ENCODE data around the gene KIAA0586.
"Not testable (repeated sequence)": the region's sequence is repeated elsewhere in the genome, so short reads cannot be mapped to it uniquely, and the experiment has no call there.

KIAA0586 gene

GRCh38 chr14:58543253-58543652, 115.7 kb downstream of the KIAA0586 start:
- DNase-seq (ENCODE audit: low spot score) (no peak), FAIRE-seq (no peak)

DNA sequence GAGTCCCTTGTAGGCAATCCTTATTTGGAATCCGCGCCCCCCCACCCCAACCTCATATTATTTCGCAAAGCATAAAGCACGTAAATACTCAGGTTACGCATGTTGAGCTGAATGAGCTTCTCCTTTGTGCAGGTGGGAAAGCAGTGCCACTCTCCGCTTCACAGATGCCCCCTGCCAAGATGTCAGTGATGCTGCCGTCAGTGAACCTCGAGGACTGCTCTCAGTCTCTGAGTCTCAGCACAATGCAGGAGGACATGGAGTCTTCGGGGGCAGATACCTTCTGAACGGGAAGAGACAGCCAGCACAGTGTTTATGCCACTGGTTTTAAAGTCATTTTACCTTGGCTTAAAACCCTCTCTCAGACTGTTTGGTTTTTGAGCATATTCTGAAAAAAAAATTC, 120.1 kb downstream of the KIAA0586 start:
- DNase-seq (ENCODE audit: low spot score) = no peak
- FAIRE-seq = no peak

- FAIRE-seq = no peak
- DNase-seq (ENCODE audit: low spot score) = no peak
These were observed 121.7 kb downstream of the KIAA0586 start for GRCh38 chr14:58549105-58549757.

DNA sequence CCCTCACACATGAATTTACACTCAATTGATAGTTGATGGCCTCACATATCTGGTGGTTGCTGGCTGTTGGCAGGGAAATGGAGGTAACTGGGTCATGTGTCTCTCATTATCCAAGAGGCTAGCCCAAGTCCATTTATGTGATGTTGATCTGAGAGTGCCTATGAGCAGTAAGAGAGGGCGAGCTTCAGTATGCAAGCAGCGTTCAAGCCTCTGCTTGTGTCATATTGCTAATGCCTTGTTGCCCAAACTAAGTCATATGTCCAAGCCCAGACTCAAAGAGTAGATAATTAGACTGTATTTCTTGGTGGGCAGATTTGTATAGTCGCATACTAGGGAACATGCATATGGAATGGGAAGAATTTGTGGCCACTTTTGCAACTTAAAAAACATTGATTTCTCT, 126.4 kb downstream of the KIAA0586 start:
- FAIRE-seq = no peak
- DNase-seq (ENCODE audit: low spot score) = no peak

GRCh38 chr14:58555647-58556046, 128.1 kb downstream of the KIAA0586 start:
- FAIRE-seq = no peak
- no peak for DNase-seq (ENCODE audit: low spot score)

GRCh38 chr14:58557242-58557641, 129.7 kb downstream of the KIAA0586 start:
- no peak for FAIRE-seq

GRCh38 chr14:58560208-58560607, 132.7 kb downstream of the KIAA0586 start:
- DNase-seq (ENCODE audit: low spot score) (peak; percentile 6), FAIRE-seq (no peak)

More at GRCh38 chr14:58557242-58557641, 129.7 kb downstream of the KIAA0586 start:
- DNase-seq (ENCODE audit: low spot score) = no peak

- DNase-seq (ENCODE audit: low spot score) (no peak), FAIRE-seq (no peak)
These were observed 134.6 kb downstream of the KIAA0586 start for GRCh38 chr14:58562141-58562540.

DNA sequence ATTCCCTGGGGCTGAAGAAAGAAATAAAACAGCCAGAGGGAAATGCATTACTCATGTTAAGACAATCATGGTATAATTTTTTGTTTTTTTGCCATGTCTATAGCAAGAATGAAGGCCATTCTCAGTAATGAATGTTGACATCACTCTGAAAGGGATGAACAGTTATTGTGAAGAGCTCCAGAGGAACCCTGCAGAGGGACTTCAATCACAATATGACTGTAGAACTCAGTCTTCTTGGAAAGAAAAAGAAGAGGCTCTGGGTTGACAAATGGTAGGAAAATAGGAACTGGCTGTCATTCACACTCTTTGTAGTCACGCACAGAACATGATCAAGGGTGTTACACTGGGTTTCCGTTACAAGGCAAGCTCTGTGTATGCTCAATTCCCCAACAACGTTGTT, 136.5 kb downstream of the KIAA0586 start:
- DNase-seq (ENCODE audit: low spot score) (no peak), FAIRE-seq (no peak)

DNA sequence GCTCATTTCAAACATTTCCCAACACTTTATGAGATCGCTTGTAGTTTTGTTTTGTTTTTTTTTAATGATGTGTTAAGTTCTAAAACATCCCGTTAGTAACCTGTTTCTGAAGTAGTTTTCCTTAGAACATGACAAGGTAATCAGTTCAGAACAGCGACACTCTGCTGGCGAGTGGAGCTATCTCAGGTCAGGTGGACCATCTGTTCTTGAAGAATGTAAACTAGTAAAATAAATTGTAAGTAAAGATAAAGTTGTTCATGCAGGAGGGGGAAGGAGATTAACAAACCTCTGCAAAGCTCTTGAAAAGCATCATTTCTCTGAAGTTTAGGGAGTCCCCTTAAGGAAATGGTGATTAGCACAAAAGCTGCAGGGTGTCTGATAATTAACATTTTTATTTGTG, 138.3 kb downstream of the KIAA0586 start:
- FAIRE-seq (no peak), DNase-seq (ENCODE audit: low spot score) (no peak)

DNA sequence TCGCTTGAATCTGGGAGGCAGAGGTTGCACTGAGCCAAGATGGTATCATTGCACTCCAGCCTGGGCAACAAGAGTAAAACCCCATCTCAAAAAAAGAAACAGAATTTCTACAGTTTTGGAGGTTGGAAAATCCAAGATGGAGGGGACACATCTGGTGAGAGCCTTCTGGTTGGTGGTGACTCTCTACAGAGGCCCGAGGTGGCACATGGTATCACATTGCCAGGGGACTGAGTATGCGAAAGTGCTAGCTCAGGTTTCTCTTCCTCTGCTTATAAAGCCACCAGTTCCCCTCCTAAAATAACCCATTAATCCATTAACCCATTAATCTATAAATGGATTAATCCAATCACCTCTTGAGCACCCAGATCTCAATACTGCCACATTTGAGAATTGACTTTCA, 139.5 kb downstream of the KIAA0586 start:
- FAIRE-seq (no peak), DNase-seq (ENCODE audit: low spot score) (no peak)

DNA sequence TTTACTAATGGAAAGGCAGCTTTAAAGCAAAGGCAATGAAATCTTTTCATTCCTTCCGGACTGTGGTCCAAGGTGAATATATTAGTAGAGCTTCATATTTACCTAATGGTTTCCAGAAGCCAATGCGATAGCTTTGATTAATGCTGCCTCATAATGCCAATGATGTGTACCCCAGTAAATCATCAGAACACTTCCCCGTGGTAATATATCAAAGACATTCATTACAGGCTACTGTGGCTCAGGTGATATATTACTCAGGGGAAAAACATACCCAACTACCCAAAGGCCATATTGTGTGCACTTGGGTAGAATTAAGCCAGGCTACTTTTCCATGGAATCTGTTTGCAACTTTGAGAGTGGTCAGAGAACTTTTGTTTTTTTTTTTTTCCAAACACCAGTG, 140.8 kb downstream of the KIAA0586 start:
- DNase-seq (ENCODE audit: low spot score) = no peak
- no peak for FAIRE-seq

GRCh38 chr14:58571256-58571655, 143.7 kb downstream of the KIAA0586 start:
- no peak for FAIRE-seq

GRCh38 chr14:58571769-58572472, 144.4 kb downstream of the KIAA0586 start:
- DNase-seq (ENCODE audit: low spot score) = peak; percentile 29

More at GRCh38 chr14:58571256-58571655, 143.7 kb downstream of the KIAA0586 start:
- no peak for DNase-seq (ENCODE audit: low spot score)

GRCh38 chr14:58572473-58572853, 144.9 kb downstream of the KIAA0586 start:
- DNase-seq (ENCODE audit: low spot score) = no peak
- FAIRE-seq = no peak

More at GRCh38 chr14:58571769-58572472, 144.4 kb downstream of the KIAA0586 start:
- no peak for FAIRE-seq

DNA sequence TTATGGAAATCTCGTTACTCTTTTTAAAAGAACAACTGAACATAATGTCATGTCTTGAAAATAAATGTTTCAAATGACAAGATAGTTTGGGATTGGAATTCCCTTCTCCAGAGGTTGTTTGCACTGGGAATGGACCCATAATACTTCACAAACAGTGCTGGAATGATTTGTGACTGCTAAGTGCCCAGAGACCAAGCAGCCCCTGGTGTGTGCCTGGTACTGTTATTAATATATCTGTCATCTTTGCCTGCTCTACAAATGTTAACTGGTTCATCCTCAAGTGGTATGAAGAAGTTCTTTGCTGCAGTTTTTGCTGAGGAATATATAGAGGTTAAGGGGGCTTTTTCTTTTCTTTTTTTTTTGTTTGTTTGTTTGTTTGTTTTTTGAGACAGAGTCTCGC, 145.3 kb downstream of the KIAA0586 start:
- no peak for DNase-seq (ENCODE audit: low spot score)
- FAIRE-seq = no peak

- DNase-seq (ENCODE audit: low spot score) (no peak), FAIRE-seq (no peak)
These were observed 147.1 kb downstream of the KIAA0586 start for GRCh38 chr14:58574623-58575022.

- FAIRE-seq (no peak), DNase-seq (ENCODE audit: low spot score) (no peak)
These were observed 148.4 kb downstream of the KIAA0586 start for GRCh38 chr14:58575956-58576355.

DNA sequence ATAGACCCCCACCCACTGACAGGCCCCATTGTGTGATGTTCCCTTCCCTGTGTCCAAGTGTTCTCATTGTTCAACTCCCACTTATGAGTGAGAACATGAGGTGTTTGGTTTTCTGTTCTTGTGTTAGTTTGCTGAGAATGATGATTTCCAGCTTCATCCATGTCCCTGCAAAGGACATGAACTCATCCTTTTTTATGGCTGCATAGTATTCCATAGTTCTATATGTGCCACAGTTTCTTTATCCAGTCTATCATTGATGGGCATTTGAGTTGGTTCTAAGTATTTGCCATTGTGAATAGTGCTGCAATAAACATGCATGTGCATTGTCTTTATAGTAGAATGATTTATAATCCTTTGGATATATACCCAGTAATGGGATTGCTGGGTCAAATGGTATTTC, 152.5 kb downstream of the KIAA0586 start:
- FAIRE-seq; DNase-seq (ENCODE audit: low spot score): not testable (repeated sequence)

DNA sequence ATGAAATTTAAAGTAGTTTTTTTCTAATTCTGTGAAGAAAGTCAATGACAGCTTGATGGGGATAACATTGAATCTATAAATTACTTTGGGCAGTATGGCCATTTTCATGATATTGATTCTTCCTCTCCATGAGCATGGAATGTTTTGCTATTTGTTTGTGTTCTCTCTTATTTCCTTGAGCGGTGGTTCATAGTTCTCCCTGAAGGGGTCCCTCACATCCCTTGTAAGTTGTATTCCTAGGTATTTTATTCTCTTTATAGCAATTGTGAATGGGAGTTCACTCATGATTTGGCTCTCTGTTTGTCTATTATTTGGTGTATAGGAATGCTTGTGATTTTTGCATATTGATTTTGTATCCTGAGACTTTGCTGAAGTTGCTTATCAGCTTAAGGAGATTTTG, 153.9 kb downstream of the KIAA0586 start:
- FAIRE-seq; DNase-seq (ENCODE audit: low spot score): not testable (repeated sequence)

DNA sequence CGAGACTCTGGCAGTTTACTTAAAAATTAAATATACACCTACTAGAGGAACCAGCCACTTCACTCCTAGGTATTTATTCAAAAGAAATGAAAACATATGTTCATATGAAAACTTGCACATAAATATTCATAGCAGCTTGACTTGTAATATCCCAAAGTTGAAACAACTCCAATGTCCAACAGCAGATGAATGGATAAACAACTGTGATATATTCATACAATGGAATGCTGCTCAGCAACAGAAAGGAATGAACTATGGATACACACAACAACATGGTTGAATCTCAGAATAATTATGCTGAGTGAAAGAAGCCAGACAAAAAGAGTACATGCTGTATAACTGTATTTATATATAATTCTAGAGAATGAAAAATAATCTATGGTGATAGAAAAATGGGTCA, 156.9 kb downstream of the KIAA0586 start:
- no peak for DNase-seq (ENCODE audit: low spot score)
- FAIRE-seq = no peak

- DNase-seq (ENCODE audit: low spot score) (no peak), FAIRE-seq (no peak)
These were observed 159.8 kb downstream of the KIAA0586 start for GRCh38 chr14:58587271-58587670.

GRCh38 chr14:58588321-58588720, 160.8 kb downstream of the KIAA0586 start:
- FAIRE-seq; DNase-seq (ENCODE audit: low spot score): not testable (repeated sequence)
